Thyroid gland (tissue), 4 donors: ENCODE results near the gene SPINDOC. TPM values are rescaled to one million over a fixed set of nuclear protein-coding genes. Genes with fewer than 3 reads are reported as not detected.

Source experiments
- DNase-seq, 2 donors: peaks; one replicate each; pipeline ENCODE4 v3.0.0-alpha.2; 2019
- H3K27ac ChIP-seq, 3 donors: fragments of 200-600 bp; sonication (generic); 1 replicate in 2 of 3; 2 replicates in 1 of 3; pipeline ENCODE4 v1.5.1; 2016 to 2019; ENCODE audit warnings: mild to moderate bottlenecking in 1 of 3, moderate library complexity in 1 of 3
- H3K27me3 ChIP-seq: fragments of 200-600 bp; sonication (generic); one replicate; pipeline ENCODE4 v1.5.1; 2019
- H3K36me3 ChIP-seq, 2 donors: fragments of 200-600 bp; sonication (generic); one replicate each; pipeline ENCODE4 v1.5.1; 2016 to 2019
- H3K4me1 ChIP-seq, 2 donors: fragments of 200-600 bp; sonication (generic); one replicate each; pipeline ENCODE4 v1.5.1; 2017 to 2019
- H3K4me3 ChIP-seq, 3 donors: fragments of 200-600 bp; sonication (generic); replicated peaks in 1 of 3; 1 replicate in 2 of 3; 2 replicates in 1 of 3; pipeline ENCODE4 v1.5.1; 2016; ENCODE audit warnings: mild to moderate bottlenecking in 1 of 3
- H3K9me3 ChIP-seq: fragments of 200-600 bp; sonication (generic); one replicate; pipeline ENCODE4 v1.5.1; 2017
- POLR2A ChIP-seq, 2 donors: fragments of 450-650 bp; IDR thresholded peaks; one replicate each; pipeline ENCODE4 v1.6.1; 2017; ENCODE audit warnings: antibody characterized with exemption in 2 of 2, mild to moderate bottlenecking in 2 of 2, moderate library complexity in 1 of 2
- WGBS, 2 donors: methylation state at CpG; one replicate each; pipeline ENCODE4 v1.1.5; 2017; 5-methylcytosine and 5-hydroxymethylcytosine counted together
- intact Hi-C: fragments of 100-400 bp; cut with DNase I; formaldehyde crosslinking; loops from one replicate; pipeline ENCODE4 v1.15.1; 2023
- small RNA-seq: library from RNA; depleted of rRNA; stranded (forward); fragments of <200 nt; gene quantifications from one replicate; pipeline ENCODE3, GENCODE V24; 2016
- total RNA-seq, 4 donors: library from RNA; depleted of rRNA; stranded (reverse); fragments of >200 nt; gene quantifications; one replicate each; pipeline ENCODE4 v1.2.3, GENCODE V29; 2016
- TF ChIP-seq, protein P1 (sequence below), 6 experiments: fragments of 200-600 bp in 3 of 6; fragments of 450-650 bp in 3 of 6; sonication (generic) in 3 of 6; IDR thresholded peaks; one replicate each; pipeline ENCODE4 v1.5.1; 2016 to 2019; ENCODE audit warnings: antibody characterized with exemption in 6 of 6, mild to moderate bottlenecking in 2 of 6, inconsistent platforms in 1 of 6, moderate library complexity in 1 of 6

SPINDOC gene
- total RNA-seq, 4 donors from 2014 or later, result 7.4 to 12.6 (median 10.3) TPM

DNA sequence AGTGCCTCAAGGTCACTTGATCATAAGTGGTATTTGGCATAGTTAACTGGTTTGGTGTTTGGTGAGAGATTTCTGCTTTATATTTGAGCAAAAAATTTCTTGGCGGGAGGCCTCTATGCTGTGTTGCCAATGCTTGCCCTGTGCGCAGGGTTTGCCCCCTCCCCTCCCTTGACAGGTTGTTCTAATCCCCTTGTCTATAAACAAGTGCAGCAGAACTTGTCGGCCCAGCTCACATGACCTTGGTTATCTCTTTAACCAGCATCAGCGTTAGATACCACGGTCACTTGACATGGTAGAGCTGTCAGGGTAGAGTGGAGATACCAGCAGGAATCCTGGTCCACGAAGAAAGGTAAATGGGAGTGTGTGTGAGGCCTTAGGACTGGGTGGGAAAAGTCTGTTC, 61.3 kb downstream of the SPINDOC start:
- intact Hi-C loops, result no loop called here
- no peaks in the 10 kb centered on the region for H3K9me3 ChIP-seq
- 35 to 45% methylated on average over 6 of the region's 6 CpGs for WGBS, 2 donors
- no peak overlapping the region for H3K4me3 ChIP-seq
- DNase-seq, result peak; percentile 58 to 60
- TF ChIP-seq POLR2A (IDR thresholded peaks at IDR 0.05), result no peak
- TF ChIP-seq, protein P1, sequence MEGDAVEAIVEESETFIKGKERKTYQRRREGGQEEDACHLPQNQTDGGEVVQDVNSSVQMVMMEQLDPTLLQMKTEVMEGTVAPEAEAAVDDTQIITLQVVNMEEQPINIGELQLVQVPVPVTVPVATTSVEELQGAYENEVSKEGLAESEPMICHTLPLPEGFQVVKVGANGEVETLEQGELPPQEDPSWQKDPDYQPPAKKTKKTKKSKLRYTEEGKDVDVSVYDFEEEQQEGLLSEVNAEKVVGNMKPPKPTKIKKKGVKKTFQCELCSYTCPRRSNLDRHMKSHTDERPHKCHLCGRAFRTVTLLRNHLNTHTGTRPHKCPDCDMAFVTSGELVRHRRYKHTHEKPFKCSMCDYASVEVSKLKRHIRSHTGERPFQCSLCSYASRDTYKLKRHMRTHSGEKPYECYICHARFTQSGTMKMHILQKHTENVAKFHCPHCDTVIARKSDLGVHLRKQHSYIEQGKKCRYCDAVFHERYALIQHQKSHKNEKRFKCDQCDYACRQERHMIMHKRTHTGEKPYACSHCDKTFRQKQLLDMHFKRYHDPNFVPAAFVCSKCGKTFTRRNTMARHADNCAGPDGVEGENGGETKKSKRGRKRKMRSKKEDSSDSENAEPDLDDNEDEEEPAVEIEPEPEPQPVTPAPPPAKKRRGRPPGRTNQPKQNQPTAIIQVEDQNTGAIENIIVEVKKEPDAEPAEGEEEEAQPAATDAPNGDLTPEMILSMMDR (IDR thresholded peaks at IDR 0.05), result no peak
- peak overlapping the region; percentile 58 to 75 (median 74) for H3K27ac ChIP-seq
- no peaks in the 10 kb centered on the region for H3K36me3 ChIP-seq
- H3K27me3 ChIP-seq, result no peaks in the 10 kb centered on the region
- peaks cover 72 to 77% of the 10 kb centered on the region in 2 donors for H3K4me1 ChIP-seq

DNA sequence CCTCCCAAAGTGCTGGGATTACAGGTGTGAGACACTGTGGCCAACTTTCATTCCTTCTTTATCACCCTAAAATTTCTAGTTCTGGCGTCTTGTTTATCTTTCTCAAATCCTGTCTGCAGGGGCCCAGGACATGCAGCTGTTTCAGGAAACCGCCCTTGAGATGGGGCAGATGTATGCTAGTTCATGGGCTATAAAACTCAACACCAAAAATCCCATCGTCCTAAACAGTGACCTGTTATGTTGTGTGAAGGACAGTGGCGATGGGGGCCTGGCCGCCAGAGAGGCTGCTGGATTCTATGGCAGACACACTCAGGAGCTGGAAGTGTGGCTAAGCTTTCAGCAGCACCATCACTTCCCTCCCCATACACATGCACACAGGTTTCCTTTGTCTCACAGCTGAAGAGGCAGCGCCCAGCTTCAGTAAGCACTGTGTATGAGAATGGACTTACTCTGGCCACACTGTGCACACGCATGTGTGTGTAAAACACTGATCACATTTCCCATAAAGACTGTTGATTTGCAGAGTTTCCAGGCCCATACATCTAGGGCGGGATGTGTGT, 62.3 kb downstream of the SPINDOC start:
- intact Hi-C loops, result no loop called here
- DNase-seq, result no peak
- H3K4me1 ChIP-seq, result peaks cover 72 to 77% of the 10 kb centered on the region in 2 donors
- 93 to 94% methylated on average over 7 to 8 of the region's 8 CpGs for WGBS, 2 donors
- no peak for TF ChIP-seq POLR2A (IDR thresholded peaks at IDR 0.05)
- TF ChIP-seq, protein P1 (IDR thresholded peaks at IDR 0.05), result no peak
- no peaks in the 10 kb centered on the region for H3K36me3 ChIP-seq
- H3K4me3 ChIP-seq, result no peak overlapping the region
- H3K9me3 ChIP-seq, result no peaks in the 10 kb centered on the region
- no peaks in the 10 kb centered on the region for H3K27me3 ChIP-seq
- H3K27ac ChIP-seq, result peak overlapping the region in 2 of 3 donors; percentile 58 to 75

DNA sequence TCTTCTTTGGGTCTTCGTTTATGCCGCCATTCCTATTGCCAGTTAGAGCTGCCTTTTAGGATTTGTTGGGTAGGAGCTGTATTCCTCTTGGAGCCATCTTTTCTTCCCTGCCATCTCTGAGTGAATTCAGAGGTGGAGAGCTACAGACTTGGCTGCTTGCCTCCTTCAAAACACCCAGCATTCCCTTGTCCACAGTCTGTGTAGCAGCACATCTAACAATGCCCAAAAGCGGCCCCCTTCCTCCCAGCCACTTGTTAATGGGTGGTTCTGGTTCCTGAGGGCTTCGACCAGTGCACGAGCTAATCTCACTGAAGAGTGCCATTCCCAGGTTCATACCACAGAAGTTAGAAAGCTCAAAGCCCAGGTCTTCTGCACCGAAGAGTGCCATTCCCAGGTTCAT, 63.4 kb downstream of the SPINDOC start:
- WGBS, 2 donors, result 63 to 87% methylated on average over 6 of the region's 6 CpGs
- H3K36me3 ChIP-seq, result no peaks in the 10 kb centered on the region
- DNase-seq, result peak in 1 of 2 donors; percentile 40
- no peaks in the 10 kb centered on the region for H3K9me3 ChIP-seq
- no peaks in the 10 kb centered on the region for H3K27me3 ChIP-seq
- TF ChIP-seq, protein P1 (IDR thresholded peaks at IDR 0.05), result no peak
- TF ChIP-seq POLR2A (IDR thresholded peaks at IDR 0.05), result no peak
- H3K4me3 ChIP-seq, result no peak overlapping the region
- H3K27ac ChIP-seq, result peak overlapping the region in 1 of 3 donors; percentile 58
- peaks cover 67 to 72% of the 10 kb centered on the region in 2 donors for H3K4me1 ChIP-seq
- intact Hi-C loops, result no loop called here

Small RNA genes lying within 50 kb of the gene (small RNA-seq; reads per million reads assigned to genes)
- gene AP006289.1, result not detected
- not detected for gene RN7SL596P

Other genes starting within 250 kb of the SPINDOC start
- 10 to 100 TPM; 42.8 to 96.0 (median 74.6) TPM for gene PLAAT3, start 199.0 kb upstream of the SPINDOC start, total RNA-seq
- gene ATL3, start 142.1 kb upstream of the SPINDOC start, total RNA-seq, result 100 to 1,000 TPM in 2 of 4 donors, 10 to 100 TPM in 2; 78.7 to 106 (median 98.4) TPM
- gene RTN3, start 132.0 kb upstream of the SPINDOC start, total RNA-seq, result 100 to 1,000 TPM; 155 to 232 (median 209) TPM
- gene ZFTA, start 44.7 kb upstream of the SPINDOC start, total RNA-seq, result 10 to 100 TPM; 14.7 to 29.7 (median 18.6) TPM
- gene MARK2, start 25.7 kb downstream of the SPINDOC start, total RNA-seq, result 10 to 100 TPM; 28.2 to 57.7 (median 48.6) TPM
- under 1 TPM in 1 of 4 donors, not detected in 3; 0.24 TPM for gene RCOR2, start 103.7 kb downstream of the SPINDOC start, total RNA-seq
- gene NAA40, start 125.5 kb downstream of the SPINDOC start, total RNA-seq, result 10 to 100 TPM; 27.6 to 46.4 (median 34.5) TPM
- gene COX8A, start 161.2 kb downstream of the SPINDOC start, total RNA-seq, result 100 to 1,000 TPM; 210 to 787 (median 471) TPM
- gene OTUB1, start 173.0 kb downstream of the SPINDOC start, total RNA-seq, result 100 to 1,000 TPM in 1 of 4 donors, 10 to 100 TPM in 3; 62.3 to 130 (median 76.1) TPM
- gene FLRT1, start 222.5 kb downstream of the SPINDOC start, total RNA-seq, result 1 to 10 TPM in 3 of 4 donors, under 1 TPM in 1; 0.54 to 4.0 (median 3.8) TPM